HepG2 (cell line): Measurements from ENCODE around the gene NFKB2. TPM values are rescaled to one million over a fixed set of nuclear protein-coding genes. Genes with fewer than 3 reads are reported as not detected.

Experiments used
- CTCF ChIP-seq: sonication (generic); formaldehyde crosslinking; IDR thresholded peaks from 2 replicates; pipeline ENCODE4 v1.5.0; 2020; ENCODE audit warnings: mild to moderate bottlenecking, missing genetic modification reagents, moderate library complexity
- FUBP1 ChIP-seq: sonication (generic); formaldehyde crosslinking; IDR thresholded peaks from 2 replicates; pipeline ENCODE4 v1.5.1; 2020; ENCODE audit warnings: missing genetic modification reagents, mild to moderate bottlenecking, borderline replicate concordance
- GFI1 ChIP-seq: sonication (generic); formaldehyde crosslinking; IDR thresholded peaks from 2 replicates; pipeline ENCODE4 v1.5.0; 2020; ENCODE audit warnings: missing genetic modification reagents, mild to moderate bottlenecking, borderline replicate concordance
- IKZF1 ChIP-seq: fragments of 450-650 bp; IDR thresholded peaks from 2 replicates; pipeline ENCODE4 v1.7.1; 2016
- MEIS1 ChIP-seq: sonication (generic); formaldehyde crosslinking; IDR thresholded peaks from 2 replicates; pipeline ENCODE4 v1.9.0; 2021; ENCODE audit warnings: mild to moderate bottlenecking, missing genetic modification reagents, moderate library complexity, borderline replicate concordance
- MYPOP ChIP-seq: sonication (generic); formaldehyde crosslinking; IDR thresholded peaks from 2 replicates; pipeline ENCODE4 v1.8.1; 2023; ENCODE audit warnings: mild to moderate bottlenecking, moderate library complexity, missing genetic modification reagents
- NONO ChIP-seq, 2 experiments: fragments of 450-650 bp in 1 of 2; sonication (generic) in 1 of 2; formaldehyde crosslinking in 1 of 2; IDR thresholded peaks in 1 of 2; conservative IDR thresholded peaks in 1 of 2; 2 replicates each; pipeline versions ENCODE4 v1.6.1 to v1.8.0; 2017 to 2022; ENCODE audit warnings: mild to moderate bottlenecking in 1 of 2, missing genetic modification reagents in 1 of 2, moderate library complexity in 1 of 2
- SALL1 ChIP-seq: sonication (generic); formaldehyde crosslinking; IDR thresholded peaks from 2 replicates; pipeline ENCODE4 v1.8.0; 2022; ENCODE audit warnings: mild to moderate bottlenecking, missing genetic modification reagents
- SRY ChIP-seq: sonication (generic); formaldehyde crosslinking; IDR thresholded peaks from 2 replicates; pipeline ENCODE4 v1.8.0; 2022; ENCODE audit warnings: mild to moderate bottlenecking, missing genetic modification reagents
- TAF1 ChIP-seq: sonication (generic); formaldehyde crosslinking; IDR thresholded peaks from 2 replicates; pipeline ENCODE4 v1.4.0; 2020; ENCODE audit warnings: missing genetic modification reagents
- TCF7 ChIP-seq: sonication (generic); IDR thresholded peaks from 2 replicates; pipeline ENCODE4 v1.6.1; 2016; ENCODE audit warnings: antibody characterized with exemption, low read depth
- TRIM22 ChIP-seq: fragments of 450-650 bp; IDR thresholded peaks from 2 replicates; pipeline ENCODE4 v1.6.1; 2017
- ZBTB7A ChIP-seq: sonication (generic); formaldehyde crosslinking; IDR thresholded peaks from 2 replicates; pipeline ENCODE4 v1.8.0; 2022; ENCODE audit warnings: mild to moderate bottlenecking, missing genetic modification reagents
- ZNF558 ChIP-seq: sonication (generic); formaldehyde crosslinking; IDR thresholded peaks from 2 replicates; pipeline ENCODE4 v1.9.0; 2022; ENCODE audit warnings: mild to moderate bottlenecking, missing genetic modification reagents, borderline replicate concordance
- ZNF570 ChIP-seq: sonication (generic); formaldehyde crosslinking; IDR thresholded peaks from 2 replicates; pipeline ENCODE4 v1.4.0; 2020; ENCODE audit warnings: mild to moderate bottlenecking, missing genetic modification reagents, borderline replicate concordance
- ZNF773 ChIP-seq: sonication (generic); formaldehyde crosslinking; IDR thresholded peaks from 2 replicates; pipeline ENCODE4 v1.4.0; 2020; ENCODE audit warnings: missing genetic modification reagents, borderline replicate concordance
- ZSCAN21 ChIP-seq: sonication (generic); formaldehyde crosslinking; IDR thresholded peaks from 2 replicates; pipeline ENCODE4 v1.8.0; 2022; ENCODE audit warnings: mild to moderate bottlenecking, missing genetic modification reagents, moderate library complexity, borderline replicate concordance
- polyA plus RNA-seq, 8 experiments: library from polyadenylated mRNA; depleted of rRNA in 3 of 8; stranded (reverse) in 7 of 8; unstranded in 1 of 8; fragments of >200 nt; fragmentation: Illumina TruSeq in 4 of 8; extraction: Trizol in 4 of 8; gene quantifications; 2 replicates each; pipeline versions ENCODE4 v1.2.1 to v1.2.3, GENCODE V29; 2011 to 2016; ENCODE audit warnings: low read depth in 4 of 8, missing spikeins in 1 of 8, mixed read lengths in 1 of 8; ENCODE audit not compliant: insufficient read depth in 1 of 8
- total RNA-seq, 5 experiments: library from RNA; depleted of rRNA; stranded (reverse); fragments of >200 nt; fragmentation: Illumina TruSeq; extraction: Trizol; gene quantifications; 2 replicates each; pipeline ENCODE4 v1.2.3, GENCODE V29; 2016; ENCODE audit warnings: low read depth in 1 of 5
- TF ChIP-seq, protein P1 (sequence below): sonication (generic); formaldehyde crosslinking; IDR thresholded peaks from 2 replicates; pipeline ENCODE4 v1.8.0; 2023; ENCODE audit warnings: mild to moderate bottlenecking, missing genetic modification reagents
- TF ChIP-seq, protein P2 (sequence below): sonication (generic); formaldehyde crosslinking; IDR thresholded peaks from 2 replicates; pipeline ENCODE4 v1.4.0; 2020; ENCODE audit warnings: missing genetic modification reagents

The NFKB2 gene
- total and polyA plus RNA-seq, 2 of the 13 experiments (the other 11 are each of a cell fraction or from before 2014, with no cell fraction given) = 7.7 to 12.5 TPM

- TF ChIP-seq TRIM22 (no peak), ZBTB7A (CRISPR knock-in tag) (0 out of 2 replicates have a peak, but pooled peaks have one; percentile 16), IKZF1 (no peak), FUBP1 (CRISPR knock-in tag) (peak; percentile 65; the same call in 1 of the 2 replicates), SRY (CRISPR knock-in tag) (peak; percentile 50; the same call in 1 of the 2 replicates), NONO (IDR thresholded peaks at IDR 0.05) (no peak), NONO (CRISPR knock-in tag; conservative IDR thresholded peaks at IDR 0.05) (peak; percentile 1; the same call in 1 of the 2 replicates), ZNF773 (CRISPR knock-in tag) (0 out of 2 replicates have a peak, but pooled peaks have one; percentile 20), GFI1 (CRISPR knock-in tag) (peak; percentile 54; the same call in 1 of the 2 replicates), TAF1 (CRISPR knock-in tag) (0 out of 2 replicates have a peak, but pooled peaks have one; percentile 46), MYPOP (CRISPR knock-in tag) (peak; percentile 91), TCF7 (no peak), ZNF570 (CRISPR knock-in tag) (no peak), SALL1 (CRISPR knock-in tag) (no peak; the same call in 1 of the 2 replicates), ZNF558 (CRISPR knock-in tag) (0 out of 2 replicates have a peak, but pooled peaks have one; percentile 80), CTCF (peak; percentile 91), MEIS1 (CRISPR knock-in tag) (0 out of 2 replicates have a peak, but pooled peaks have one; percentile 41), ZSCAN21 (CRISPR knock-in tag) (peak; percentile 68; the same call in 1 of the 2 replicates)
- TF ChIP-seq, protein P1, sequence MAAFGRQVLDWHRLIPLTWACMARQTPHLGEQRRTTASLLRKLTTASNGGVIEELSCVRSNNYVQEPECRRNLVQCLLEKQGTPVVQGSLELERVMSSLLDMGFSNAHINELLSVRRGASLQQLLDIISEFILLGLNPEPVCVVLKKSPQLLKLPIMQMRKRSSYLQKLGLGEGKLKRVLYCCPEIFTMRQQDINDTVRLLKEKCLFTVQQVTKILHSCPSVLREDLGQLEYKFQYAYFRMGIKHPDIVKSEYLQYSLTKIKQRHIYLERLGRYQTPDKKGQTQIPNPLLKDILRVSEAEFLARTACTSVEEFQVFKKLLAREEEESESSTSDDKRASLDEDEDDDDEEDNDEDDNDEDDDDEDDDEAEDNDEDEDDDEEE (CRISPR knock-in tag) = peak; percentile 66; the same call in 1 of the 2 replicates
- TF ChIP-seq, protein P2, sequence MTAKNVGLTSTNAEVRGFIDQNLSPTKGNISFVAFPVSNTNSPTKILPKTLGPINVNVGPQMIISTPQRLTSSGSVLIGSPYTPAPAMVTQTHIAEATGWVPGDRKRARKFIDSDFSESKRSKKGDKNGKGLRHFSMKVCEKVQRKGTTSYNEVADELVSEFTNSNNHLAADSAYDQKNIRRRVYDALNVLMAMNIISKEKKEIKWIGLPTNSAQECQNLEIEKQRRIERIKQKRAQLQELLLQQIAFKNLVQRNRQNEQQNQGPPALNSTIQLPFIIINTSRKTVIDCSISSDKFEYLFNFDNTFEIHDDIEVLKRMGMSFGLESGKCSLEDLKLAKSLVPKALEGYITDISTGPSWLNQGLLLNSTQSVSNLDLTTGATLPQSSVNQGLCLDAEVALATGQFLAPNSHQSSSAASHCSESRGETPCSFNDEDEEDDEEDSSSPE = 0 out of 2 replicates have a peak, but pooled peaks have one; percentile 67
Observed at GRCh38 chr10:102394079-102394800, 1.3 kb upstream of the NFKB2 start (continued).
